GM23338 (cell line): Measurements from ENCODE around the gene TTLL8. TPM values are rescaled to one million over a fixed set of nuclear protein-coding genes. Genes with fewer than 3 reads are reported as not detected.

Experiments
- ATAC-seq: fragments of 200-7000 bp; cut with Tn5 transposase; 3 replicates; pipeline ENCODE4 v1.9.1; 2020
- DNase-seq: peaks from one replicate; pipeline ENCODE4 v3.0.0-alpha.2; 2015; ENCODE audit warnings: low spot score
- H2AFZ ChIP-seq: fragments of 200-600 bp; sonication (generic); 2 replicates; pipeline ENCODE4 v1.8.0; 2016; ENCODE audit warnings: antibody characterized with exemption, mild to moderate bottlenecking, moderate library complexity
- H3F3A ChIP-seq: fragments of 200-600 bp; sonication (generic); replicated peaks from 2 replicates; pipeline ENCODE4 v1.8.0; 2017; ENCODE audit warnings: antibody characterized with exemption, mixed run types, low read depth
- H3K27ac ChIP-seq: fragments of 200-600 bp; sonication (generic); 2 replicates; pipeline ENCODE4 v1.6.1; 2016; ENCODE audit warnings: low read depth
- H3K27me3 ChIP-seq: fragments of 200-600 bp; sonication (generic); 2 replicates; pipeline ENCODE4 v1.8.0; 2016; ENCODE audit warnings: mild to moderate bottlenecking, mixed run types, moderate library complexity; ENCODE audit not compliant: insufficient read depth
- H3K36me3 ChIP-seq: fragments of 200-600 bp; sonication (generic); 2 replicates; pipeline ENCODE4 v1.8.0; 2016; ENCODE audit warnings: mild to moderate bottlenecking; ENCODE audit not compliant: insufficient read depth
- H3K4me1 ChIP-seq: fragments of 200-600 bp; sonication (generic); 2 replicates; pipeline ENCODE4 v1.8.0; 2016; ENCODE audit warnings: mild to moderate bottlenecking, moderate library complexity; ENCODE audit not compliant: insufficient read depth
- H3K4me2 ChIP-seq: fragments of 200-600 bp; sonication (generic); 2 replicates; pipeline ENCODE4 v1.7.1; 2017; ENCODE audit warnings: mixed run types
- H3K4me3 ChIP-seq: fragments of 200-600 bp; sonication (generic); 2 replicates; pipeline ENCODE4 v1.6.1; 2016; ENCODE audit warnings: mixed run types
- H3K79me2 ChIP-seq: fragments of 200-600 bp; sonication (generic); replicated peaks from 2 replicates; pipeline ENCODE4 v1.8.0; 2017; ENCODE audit warnings: mild to moderate bottlenecking; ENCODE audit not compliant: insufficient read depth
- H3K9me2 ChIP-seq: fragments of 200-600 bp; sonication (generic); 2 replicates; pipeline ENCODE4 v1.8.0; 2017; ENCODE audit not compliant: insufficient read depth
- H4K20me1 ChIP-seq: fragments of 200-600 bp; sonication (generic); replicated peaks from 2 replicates; pipeline ENCODE4 v1.8.0; 2017; ENCODE audit warnings: mild to moderate bottlenecking; ENCODE audit not compliant: insufficient read depth
- H3K27ac Mint-ChIP-seq: 2 replicates; pipeline ENCODE4 v1.8.0; 2020; ENCODE audit warnings: inconsistent platforms, mild to moderate bottlenecking, moderate library complexity, mixed read lengths
- H3K27me3 Mint-ChIP-seq: 3 replicates; pipeline ENCODE4 v1.8.0; 2022; ENCODE audit warnings: low read depth, mild to moderate bottlenecking, moderate library complexity, mixed read lengths, inconsistent platforms; ENCODE audit not compliant: insufficient read depth, poor library complexity
- H3K36me3 Mint-ChIP-seq: 3 replicates; pipeline ENCODE4 v1.8.0; 2021; ENCODE audit warnings: low read depth, mild to moderate bottlenecking, inconsistent platforms, moderate library complexity, mixed read lengths
- H3K4me1 Mint-ChIP-seq: 3 replicates; pipeline ENCODE4 v1.8.0; 2020; ENCODE audit warnings: mild to moderate bottlenecking, inconsistent platforms, mixed read lengths
- H3K4me3 Mint-ChIP-seq: 3 replicates; pipeline ENCODE4 v1.8.0; 2021; ENCODE audit warnings: moderate library complexity, mild to moderate bottlenecking, inconsistent platforms, mixed read lengths
- H3K9me3 Mint-ChIP-seq: 3 replicates; pipeline ENCODE4 v1.8.0; 2020; ENCODE audit warnings: moderate library complexity, mild to moderate bottlenecking, inconsistent platforms, mixed read lengths
- EZH2 ChIP-seq: fragments of 200-600 bp; sonication (generic); IDR thresholded peaks from one replicate; pipeline ENCODE4 v1.8.0; 2017; ENCODE audit warnings: antibody characterized with exemption, mild to moderate bottlenecking, low read depth; ENCODE audit not compliant: unreplicated experiment
- EZH2phosphoT487 ChIP-seq: fragments of 200-600 bp; sonication (generic); IDR thresholded peaks from one replicate; pipeline ENCODE4 v1.8.1; 2018; ENCODE audit warnings: antibody characterized with exemption; ENCODE audit not compliant: unreplicated experiment
- NANOG ChIP-seq: IDR thresholded peaks from 2 replicates; pipeline ENCODE4 v1.6.1; 2016; ENCODE audit warnings: antibody characterized with exemption, borderline replicate concordance
- POLR2AphosphoS5 ChIP-seq: IDR thresholded peaks from 2 replicates; pipeline ENCODE4 v1.6.1; 2016; ENCODE audit warnings: antibody characterized with exemption, low read depth
- ZNF114 ChIP-seq: fragments of 250-450 bp; sonication (Bioruptor Pico); IDR thresholded peaks from 2 replicates; pipeline ENCODE4 v1.5.0; 2020; ENCODE audit warnings: mild to moderate bottlenecking, moderate library complexity
- polyA plus RNA-seq: library from polyadenylated mRNA; unstranded; fragments of >200 nt; fragmentation: Nextera tagmentation; extraction: Ambion mirVana; gene quantifications from 2 replicates; pipeline ENCODE4 v1.2.1, GENCODE V29; 2016
- total RNA-seq: library from RNA; depleted of rRNA; stranded (reverse); fragments of >200 nt; shearing (Covaris generic); gene quantifications from 2 replicates; pipeline ENCODE4 v1.2.3, GENCODE V29; 2014
- TF ChIP-seq, protein P1 (sequence below), 2 experiments: fragments of 200-600 bp in 1 of 2; sonication (generic) in 1 of 2; conservative IDR thresholded peaks; 2 replicates each; pipeline versions ENCODE4 v1.5.1 to v1.6.1; 2016 to 2017; ENCODE audit warnings: antibody characterized with exemption in 2 of 2, low read depth in 2 of 2, mild to moderate bottlenecking in 2 of 2, moderate library complexity in 1 of 2
- TF ChIP-seq, protein P2 (sequence below): IDR thresholded peaks from one replicate; pipeline ENCODE4 v1.6.1; 2018; ENCODE audit warnings: antibody characterized with exemption; ENCODE audit not compliant: unreplicated experiment
- TF ChIP-seq, protein P3 (sequence below): fragments of 250-450 bp; sonication (Bioruptor Pico); IDR thresholded peaks from 2 replicates; pipeline ENCODE4 v1.5.0; 2020; ENCODE audit warnings: mild to moderate bottlenecking, moderate library complexity
- TF ChIP-seq, protein P4 (sequence below): IDR thresholded peaks from 2 replicates; pipeline ENCODE4 v1.6.1; 2016; ENCODE audit warnings: antibody characterized with exemption

The TTLL8 gene
- total and polyA plus RNA-seq, 2 experiments from 2014 or later: not detected

DNA sequence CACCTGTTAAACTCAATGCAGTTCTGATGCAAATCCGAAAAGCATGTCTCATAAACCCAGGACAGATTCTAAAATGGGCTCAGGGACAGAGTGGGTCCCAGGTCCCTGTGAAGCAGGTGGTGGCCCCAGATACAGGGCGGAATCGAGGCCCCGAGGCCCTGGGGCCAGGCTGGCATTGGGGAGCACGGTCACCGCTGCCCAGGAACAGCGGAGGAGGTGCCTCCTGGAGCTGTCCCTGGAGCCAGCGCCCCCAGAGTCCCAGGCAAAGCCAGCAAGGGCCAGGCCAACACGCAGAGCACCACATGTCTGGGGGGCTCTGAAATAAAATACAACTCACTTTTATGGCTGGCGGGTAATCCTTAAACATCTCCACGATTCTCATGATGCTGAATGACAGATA is 10.0 kb upstream of the TTLL8 start:
- Histone ChIP-seq H3K27ac (no peak overlapping the region), H3K4me3 (no peak overlapping the region), H4K20me1 (no peaks in the 10 kb centered on the region), H3K4me1 (no peaks in the 10 kb centered on the region), H3K27me3 (no peaks in the 10 kb centered on the region), H3K4me2 (no peak overlapping the region), H3K79me2 (no peaks in the 10 kb centered on the region), H2AFZ (no peak overlapping the region), H3K9me2 (no peaks in the 10 kb centered on the region), H3K36me3 (no peaks in the 10 kb centered on the region), H3F3A (no peaks in the 10 kb centered on the region)
- Mint-ChIP-seq H3K36me3 (no peaks in the 10 kb centered on the region), H3K27ac (no peak overlapping the region), H3K4me1 (no peaks in the 10 kb centered on the region), H3K4me3 (no peak overlapping the region), H3K9me3 (peaks cover 3% of the 10 kb centered on the region; the same call in 1 of the 3 replicates), H3K27me3 (peaks cover 14% of the 10 kb centered on the region)
- TF ChIP-seq EZH2 (no peak), EZH2phosphoT487 (no peak), ZNF114 (CRISPR knock-in tag) (no peak), POLR2AphosphoS5 (no peak), NANOG (no peak)
- TF ChIP-seq, protein P1, sequence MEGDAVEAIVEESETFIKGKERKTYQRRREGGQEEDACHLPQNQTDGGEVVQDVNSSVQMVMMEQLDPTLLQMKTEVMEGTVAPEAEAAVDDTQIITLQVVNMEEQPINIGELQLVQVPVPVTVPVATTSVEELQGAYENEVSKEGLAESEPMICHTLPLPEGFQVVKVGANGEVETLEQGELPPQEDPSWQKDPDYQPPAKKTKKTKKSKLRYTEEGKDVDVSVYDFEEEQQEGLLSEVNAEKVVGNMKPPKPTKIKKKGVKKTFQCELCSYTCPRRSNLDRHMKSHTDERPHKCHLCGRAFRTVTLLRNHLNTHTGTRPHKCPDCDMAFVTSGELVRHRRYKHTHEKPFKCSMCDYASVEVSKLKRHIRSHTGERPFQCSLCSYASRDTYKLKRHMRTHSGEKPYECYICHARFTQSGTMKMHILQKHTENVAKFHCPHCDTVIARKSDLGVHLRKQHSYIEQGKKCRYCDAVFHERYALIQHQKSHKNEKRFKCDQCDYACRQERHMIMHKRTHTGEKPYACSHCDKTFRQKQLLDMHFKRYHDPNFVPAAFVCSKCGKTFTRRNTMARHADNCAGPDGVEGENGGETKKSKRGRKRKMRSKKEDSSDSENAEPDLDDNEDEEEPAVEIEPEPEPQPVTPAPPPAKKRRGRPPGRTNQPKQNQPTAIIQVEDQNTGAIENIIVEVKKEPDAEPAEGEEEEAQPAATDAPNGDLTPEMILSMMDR (conservative IDR thresholded peaks at IDR 0.05; ENCODE audit: low read depth in 2 of 2): no peak
- TF ChIP-seq, protein P2, sequence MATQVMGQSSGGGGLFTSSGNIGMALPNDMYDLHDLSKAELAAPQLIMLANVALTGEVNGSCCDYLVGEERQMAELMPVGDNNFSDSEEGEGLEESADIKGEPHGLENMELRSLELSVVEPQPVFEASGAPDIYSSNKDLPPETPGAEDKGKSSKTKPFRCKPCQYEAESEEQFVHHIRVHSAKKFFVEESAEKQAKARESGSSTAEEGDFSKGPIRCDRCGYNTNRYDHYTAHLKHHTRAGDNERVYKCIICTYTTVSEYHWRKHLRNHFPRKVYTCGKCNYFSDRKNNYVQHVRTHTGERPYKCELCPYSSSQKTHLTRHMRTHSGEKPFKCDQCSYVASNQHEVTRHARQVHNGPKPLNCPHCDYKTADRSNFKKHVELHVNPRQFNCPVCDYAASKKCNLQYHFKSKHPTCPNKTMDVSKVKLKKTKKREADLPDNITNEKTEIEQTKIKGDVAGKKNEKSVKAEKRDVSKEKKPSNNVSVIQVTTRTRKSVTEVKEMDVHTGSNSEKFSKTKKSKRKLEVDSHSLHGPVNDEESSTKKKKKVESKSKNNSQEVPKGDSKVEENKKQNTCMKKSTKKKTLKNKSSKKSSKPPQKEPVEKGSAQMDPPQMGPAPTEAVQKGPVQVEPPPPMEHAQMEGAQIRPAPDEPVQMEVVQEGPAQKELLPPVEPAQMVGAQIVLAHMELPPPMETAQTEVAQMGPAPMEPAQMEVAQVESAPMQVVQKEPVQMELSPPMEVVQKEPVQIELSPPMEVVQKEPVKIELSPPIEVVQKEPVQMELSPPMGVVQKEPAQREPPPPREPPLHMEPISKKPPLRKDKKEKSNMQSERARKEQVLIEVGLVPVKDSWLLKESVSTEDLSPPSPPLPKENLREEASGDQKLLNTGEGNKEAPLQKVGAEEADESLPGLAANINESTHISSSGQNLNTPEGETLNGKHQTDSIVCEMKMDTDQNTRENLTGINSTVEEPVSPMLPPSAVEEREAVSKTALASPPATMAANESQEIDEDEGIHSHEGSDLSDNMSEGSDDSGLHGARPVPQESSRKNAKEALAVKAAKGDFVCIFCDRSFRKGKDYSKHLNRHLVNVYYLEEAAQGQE: no peak
- TF ChIP-seq, protein P3, sequence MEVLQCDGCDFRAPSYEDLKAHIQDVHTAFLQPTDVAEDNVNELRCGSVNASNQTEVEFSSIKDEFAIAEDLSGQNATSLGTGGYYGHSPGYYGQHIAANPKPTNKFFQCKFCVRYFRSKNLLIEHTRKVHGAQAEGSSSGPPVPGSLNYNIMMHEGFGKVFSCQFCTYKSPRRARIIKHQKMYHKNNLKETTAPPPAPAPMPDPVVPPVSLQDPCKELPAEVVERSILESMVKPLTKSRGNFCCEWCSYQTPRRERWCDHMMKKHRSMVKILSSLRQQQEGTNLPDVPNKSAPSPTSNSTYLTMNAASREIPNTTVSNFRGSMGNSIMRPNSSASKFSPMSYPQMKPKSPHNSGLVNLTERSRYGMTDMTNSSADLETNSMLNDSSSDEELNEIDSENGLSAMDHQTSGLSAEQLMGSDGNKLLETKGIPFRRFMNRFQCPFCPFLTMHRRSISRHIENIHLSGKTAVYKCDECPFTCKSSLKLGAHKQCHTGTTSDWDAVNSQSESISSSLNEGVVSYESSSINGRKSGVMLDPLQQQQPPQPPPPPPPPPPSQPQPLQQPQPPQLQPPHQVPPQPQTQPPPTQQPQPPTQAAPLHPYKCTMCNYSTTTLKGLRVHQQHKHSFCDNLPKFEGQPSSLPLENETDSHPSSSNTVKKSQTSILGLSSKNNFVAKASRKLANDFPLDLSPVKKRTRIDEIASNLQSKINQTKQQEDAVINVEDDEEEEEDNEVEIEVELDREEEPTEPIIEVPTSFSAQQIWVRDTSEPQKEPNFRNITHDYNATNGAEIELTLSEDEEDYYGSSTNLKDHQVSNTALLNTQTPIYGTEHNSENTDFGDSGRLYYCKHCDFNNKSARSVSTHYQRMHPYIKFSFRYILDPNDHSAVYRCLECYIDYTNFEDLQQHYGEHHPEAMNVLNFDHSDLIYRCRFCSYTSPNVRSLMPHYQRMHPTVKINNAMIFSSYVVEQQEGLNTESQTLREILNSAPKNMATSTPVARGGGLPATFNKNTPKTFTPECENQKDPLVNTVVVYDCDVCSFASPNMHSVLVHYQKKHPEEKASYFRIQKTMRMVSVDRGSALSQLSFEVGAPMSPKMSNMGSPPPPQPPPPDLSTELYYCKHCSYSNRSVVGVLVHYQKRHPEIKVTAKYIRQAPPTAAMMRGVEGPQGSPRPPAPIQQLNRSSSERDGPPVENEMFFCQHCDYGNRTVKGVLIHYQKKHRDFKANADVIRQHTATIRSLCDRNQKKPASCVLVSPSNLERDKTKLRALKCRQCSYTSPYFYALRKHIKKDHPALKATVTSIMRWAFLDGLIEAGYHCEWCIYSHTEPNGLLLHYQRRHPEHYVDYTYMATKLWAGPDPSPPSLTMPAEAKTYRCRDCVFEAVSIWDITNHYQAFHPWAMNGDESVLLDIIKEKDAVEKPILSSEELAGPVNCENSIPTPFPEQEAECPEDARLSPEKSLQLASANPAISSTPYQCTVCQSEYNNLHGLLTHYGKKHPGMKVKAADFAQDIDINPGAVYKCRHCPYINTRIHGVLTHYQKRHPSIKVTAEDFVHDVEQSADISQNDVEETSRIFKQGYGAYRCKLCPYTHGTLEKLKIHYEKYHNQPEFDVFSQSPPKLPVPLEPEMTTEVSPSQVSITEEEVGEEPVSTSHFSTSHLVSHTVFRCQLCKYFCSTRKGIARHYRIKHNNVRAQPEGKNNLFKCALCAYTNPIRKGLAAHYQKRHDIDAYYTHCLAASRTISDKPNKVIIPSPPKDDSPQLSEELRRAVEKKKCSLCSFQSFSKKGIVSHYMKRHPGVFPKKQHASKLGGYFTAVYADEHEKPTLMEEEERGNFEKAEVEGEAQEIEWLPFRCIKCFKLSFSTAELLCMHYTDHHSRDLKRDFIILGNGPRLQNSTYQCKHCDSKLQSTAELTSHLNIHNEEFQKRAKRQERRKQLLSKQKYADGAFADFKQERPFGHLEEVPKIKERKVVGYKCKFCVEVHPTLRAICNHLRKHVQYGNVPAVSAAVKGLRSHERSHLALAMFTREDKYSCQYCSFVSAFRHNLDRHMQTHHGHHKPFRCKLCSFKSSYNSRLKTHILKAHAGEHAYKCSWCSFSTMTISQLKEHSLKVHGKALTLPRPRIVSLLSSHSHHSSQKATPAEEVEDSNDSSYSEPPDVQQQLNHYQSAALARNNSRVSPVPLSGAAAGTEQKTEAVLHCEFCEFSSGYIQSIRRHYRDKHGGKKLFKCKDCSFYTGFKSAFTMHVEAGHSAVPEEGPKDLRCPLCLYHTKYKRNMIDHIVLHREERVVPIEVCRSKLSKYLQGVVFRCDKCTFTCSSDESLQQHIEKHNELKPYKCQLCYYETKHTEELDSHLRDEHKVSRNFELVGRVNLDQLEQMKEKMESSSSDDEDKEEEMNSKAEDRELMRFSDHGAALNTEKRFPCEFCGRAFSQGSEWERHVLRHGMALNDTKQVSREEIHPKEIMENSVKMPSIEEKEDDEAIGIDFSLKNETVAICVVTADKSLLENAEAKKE (CRISPR knock-in tag): no peak
- TF ChIP-seq, protein P4, sequence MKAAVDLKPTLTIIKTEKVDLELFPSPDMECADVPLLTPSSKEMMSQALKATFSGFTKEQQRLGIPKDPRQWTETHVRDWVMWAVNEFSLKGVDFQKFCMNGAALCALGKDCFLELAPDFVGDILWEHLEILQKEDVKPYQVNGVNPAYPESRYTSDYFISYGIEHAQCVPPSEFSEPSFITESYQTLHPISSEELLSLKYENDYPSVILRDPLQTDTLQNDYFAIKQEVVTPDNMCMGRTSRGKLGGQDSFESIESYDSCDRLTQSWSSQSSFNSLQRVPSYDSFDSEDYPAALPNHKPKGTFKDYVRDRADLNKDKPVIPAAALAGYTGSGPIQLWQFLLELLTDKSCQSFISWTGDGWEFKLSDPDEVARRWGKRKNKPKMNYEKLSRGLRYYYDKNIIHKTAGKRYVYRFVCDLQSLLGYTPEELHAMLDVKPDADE: no peak
- DNase-seq (no peak), ATAC-seq (no peak)
